ENCODE results near the gene ATP5F1D. TPM values are rescaled to one million over a fixed set of nuclear protein-coding genes. Genes with fewer than 3 reads are reported as not detected.

Gene ATP5F1D
- total and polyA plus RNA-seq, 2 donors (not counting 1 experiment from before 2014, with no cell fraction given), result 150 to 166 TPM

- CTCF ChIA-PET, result interaction anchor here (6.1 kb wide), 1 partner anchor 31 kb away, joined by 51 read pairs; no protein-coding TSS in a partner anchor
- H3K9me3 Mint-ChIP-seq (ENCODE audit: insufficient read depth), result no peaks in the 10 kb centered on the region
- peak overlapping the region; percentile 69 for H2AFZ ChIP-seq (ENCODE audit: insufficient read depth, low read depth, low read length, poor library complexity, severe bottlenecking)
- H3K9ac ChIP-seq (ENCODE audit: low read length), result peak overlapping the region; percentile 89
- intact Hi-C loops (cut with micrococcal nuclease), result no loop called here
- peak overlapping the region; percentile 30 to 85 (median 75) for H3K4me3 ChIP-seq (ENCODE audit: control extremely low read depth in 1 of 5, extremely low read depth in 1 of 5, insufficient read depth in 1 of 5, low read depth in 2 of 5, low read length in 4 of 5)
- H3K27ac ChIP-seq (ENCODE audit: low read length in 2 of 2), result peak overlapping the region; percentile 93 to 97
- H3K36me3 ChIP-seq (replicated peaks in 1 of 2; ENCODE audit: control extremely low read depth in 1 of 2, control insufficient read depth in 1 of 2, extremely low read depth in 1 of 2, insufficient read depth in 2 of 2, low read length in 1 of 2), result peaks cover 9 to 54% of the 10 kb centered on the region in 2 experiments
- H3K4me1 Mint-ChIP-seq, result peaks cover 43% of the 10 kb centered on the region
- TF ChIP-seq CTCF (IDR thresholded peaks at IDR 0.05) (no peak), EZH2 (IDR thresholded peaks at IDR 0.05; ENCODE audit: borderline replicate concordance, insufficient read depth, low read depth, low read length, poor library complexity, severe bottlenecking) (no peak)
- no peaks in the 10 kb centered on the region for H3K27me3 Mint-ChIP-seq
- no peaks in the 10 kb centered on the region for H3K27me3 ChIP-seq (replicated peaks in 1 of 4; ENCODE audit: control extremely low read depth in 1 of 4, control insufficient read depth in 3 of 4, insufficient read depth in 4 of 4, low read length in 3 of 4)
- H3K4me2 ChIP-seq (replicated peaks; ENCODE audit: low read depth, low read length, poor library complexity, severe bottlenecking), result peak overlapping the region; percentile 100
- peaks cover 80% of the 10 kb centered on the region for H4K20me1 ChIP-seq (ENCODE audit: control insufficient read depth, insufficient read depth, low read length, poor library complexity, severe bottlenecking)
- no peak for ATAC-seq (ENCODE audit: low read depth)
- peaks cover 32 to 56% of the 10 kb centered on the region in 2 donors for H3K4me1 ChIP-seq (ENCODE audit: control insufficient read depth in 2 of 2, insufficient read depth in 2 of 2, low read length in 2 of 2)
- no peaks in the 10 kb centered on the region for H3K9me3 ChIP-seq (ENCODE audit: control extremely low read depth in 1 of 3, control insufficient read depth in 2 of 3, insufficient read depth in 1 of 3, low read length in 2 of 3)
- POLR2A ChIA-PET, result interaction anchor here (0.6 to 1.8 kb wide), 2 partner anchors 32 to 165 kb away, joined by 3 to 15 read pairs; no protein-coding TSS in a partner anchor
- 6% methylated on average over 39 of the region's 43 CpGs for WGBS (ENCODE audit: insufficient coverage)
- peaks cover 68% of the 10 kb centered on the region for H3K79me2 ChIP-seq (ENCODE audit: control insufficient read depth, insufficient read depth, low read length)
- no peak for DNase-seq
- H3K27ac Mint-ChIP-seq, result peak overlapping the region; percentile 94
- peak overlapping the region; percentile 89 for H3K4me3 Mint-ChIP-seq
Measured at GRCh38 chr19:1275976-1276627, 34.6 kb downstream of the ATP5F1D start.

GRCh38 chr19:1276628-1277022, 35.1 kb downstream of the ATP5F1D start:
- POLR2A ChIA-PET, result interaction anchor here (1.8 kb wide), 1 partner anchor 33 kb away, joined by 15 read pairs; no protein-coding TSS in a partner anchor
- no peaks in the 10 kb centered on the region for H3K9me3 ChIP-seq (ENCODE audit: control extremely low read depth in 1 of 3, control insufficient read depth in 2 of 3, insufficient read depth in 1 of 3, low read length in 2 of 3)
- ATAC-seq (ENCODE audit: low read depth), result no peak
- H3K79me2 ChIP-seq (ENCODE audit: control insufficient read depth, insufficient read depth, low read length), result peaks cover 63% of the 10 kb centered on the region
- WGBS (ENCODE audit: insufficient coverage), result 44% methylated on average over 8 of the region's 10 CpGs
- H3K27me3 Mint-ChIP-seq, result no peaks in the 10 kb centered on the region
- intact Hi-C loops (cut with micrococcal nuclease), result no loop called here
- peak overlapping the region; percentile 89 for H3K4me3 Mint-ChIP-seq
- no peaks in the 10 kb centered on the region for H3K9me3 Mint-ChIP-seq (ENCODE audit: insufficient read depth)
- H3K4me1 Mint-ChIP-seq, result peaks cover 38% of the 10 kb centered on the region
- H3K4me3 ChIP-seq (ENCODE audit: control extremely low read depth in 1 of 5, extremely low read depth in 1 of 5, insufficient read depth in 1 of 5, low read depth in 2 of 5, low read length in 4 of 5), result peak overlapping the region; percentile 30 to 85 (median 75)
- DNase-seq, result peak; percentile 63
- H3K27ac Mint-ChIP-seq, result peak overlapping the region; percentile 94
- H3K4me2 ChIP-seq (replicated peaks; ENCODE audit: low read depth, low read length, poor library complexity, severe bottlenecking), result peak overlapping the region; percentile 100
- peaks cover 74% of the 10 kb centered on the region for H4K20me1 ChIP-seq (ENCODE audit: control insufficient read depth, insufficient read depth, low read length, poor library complexity, severe bottlenecking)
- H3K9ac ChIP-seq (ENCODE audit: low read length), result peak overlapping the region; percentile 89
- H3K4me1 ChIP-seq (ENCODE audit: control insufficient read depth in 2 of 2, insufficient read depth in 2 of 2, low read length in 2 of 2), result peaks cover 29 to 51% of the 10 kb centered on the region in 2 donors
- CTCF ChIA-PET, result interaction anchor here (0.7 to 6.1 kb wide), 3 partner anchors 10 to 133 kb away, joined by 3 to 51 read pairs (median 3); no protein-coding TSS in a partner anchor
- peak overlapping the region; percentile 93 to 97 for H3K27ac ChIP-seq (ENCODE audit: low read length in 2 of 2)
- no peaks in the 10 kb centered on the region for H3K27me3 ChIP-seq (replicated peaks in 1 of 4; ENCODE audit: control extremely low read depth in 1 of 4, control insufficient read depth in 3 of 4, insufficient read depth in 4 of 4, low read length in 3 of 4)
- TF ChIP-seq CTCF (IDR thresholded peaks at IDR 0.05), result no peak
- TF ChIP-seq EZH2 (IDR thresholded peaks at IDR 0.05; ENCODE audit: borderline replicate concordance, insufficient read depth, low read depth, low read length, poor library complexity, severe bottlenecking), result no peak
- peaks cover 9 to 49% of the 10 kb centered on the region in 2 experiments for H3K36me3 ChIP-seq (replicated peaks in 1 of 2; ENCODE audit: control extremely low read depth in 1 of 2, control insufficient read depth in 1 of 2, extremely low read depth in 1 of 2, insufficient read depth in 2 of 2, low read length in 1 of 2)
- no peak overlapping the region for H2AFZ ChIP-seq (ENCODE audit: insufficient read depth, low read depth, low read length, poor library complexity, severe bottlenecking)
